Activated gamma-delta T cell treated with anti-CD3 and anti-CD28 coated beads, Interleukin-2, amount 50 U/mL, for 16 hours (primary cell): ENCODE data around the gene ANKFY1.

ENCODE experiments used
- DNase-seq: peaks from one replicate; pipeline ENCODE4 v3.0.0-alpha.2; 2020; ENCODE audit warnings: low read depth

ANKFY1 gene

DNA sequence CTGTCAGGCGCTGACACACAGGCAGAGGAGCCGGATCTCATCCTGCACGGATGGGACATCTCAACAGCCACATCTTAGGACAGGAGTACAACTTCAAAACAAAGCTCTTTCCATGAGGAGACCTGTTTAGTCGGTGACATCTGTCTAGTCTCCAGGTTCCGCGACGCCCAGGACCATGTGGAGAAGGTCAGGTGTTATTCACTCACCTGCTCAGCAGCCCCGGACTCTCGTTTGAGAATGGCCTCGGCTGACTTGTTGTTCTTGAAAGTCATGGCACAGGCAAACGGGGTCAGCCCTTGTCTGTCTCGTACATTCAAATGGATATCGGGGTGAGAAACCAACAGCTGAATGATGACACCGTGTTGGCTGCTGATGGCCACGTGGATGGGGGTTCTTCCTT, 85.1 kb downstream of the ANKFY1 start:
- DNase-seq: no peak

DNA sequence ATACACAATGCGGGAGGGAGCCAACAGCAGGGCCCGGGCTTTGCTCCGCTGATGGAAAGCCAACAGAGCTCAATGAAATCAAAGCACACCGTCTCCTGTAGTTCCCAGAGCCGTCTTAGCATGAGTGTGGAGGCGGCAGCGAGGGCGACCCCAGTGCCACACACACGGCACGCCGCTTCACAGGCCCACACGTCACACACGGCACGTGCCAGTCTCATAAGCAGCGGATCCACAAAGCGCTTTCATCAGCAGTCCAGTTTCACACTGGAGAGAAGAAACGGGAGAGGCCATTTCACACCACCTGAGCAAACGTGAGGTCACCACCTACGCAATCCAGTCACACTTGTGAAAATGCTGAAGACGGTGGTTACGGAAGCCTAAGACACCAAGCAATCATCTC, 86.0 kb downstream of the ANKFY1 start:
- DNase-seq: no peak

DNA sequence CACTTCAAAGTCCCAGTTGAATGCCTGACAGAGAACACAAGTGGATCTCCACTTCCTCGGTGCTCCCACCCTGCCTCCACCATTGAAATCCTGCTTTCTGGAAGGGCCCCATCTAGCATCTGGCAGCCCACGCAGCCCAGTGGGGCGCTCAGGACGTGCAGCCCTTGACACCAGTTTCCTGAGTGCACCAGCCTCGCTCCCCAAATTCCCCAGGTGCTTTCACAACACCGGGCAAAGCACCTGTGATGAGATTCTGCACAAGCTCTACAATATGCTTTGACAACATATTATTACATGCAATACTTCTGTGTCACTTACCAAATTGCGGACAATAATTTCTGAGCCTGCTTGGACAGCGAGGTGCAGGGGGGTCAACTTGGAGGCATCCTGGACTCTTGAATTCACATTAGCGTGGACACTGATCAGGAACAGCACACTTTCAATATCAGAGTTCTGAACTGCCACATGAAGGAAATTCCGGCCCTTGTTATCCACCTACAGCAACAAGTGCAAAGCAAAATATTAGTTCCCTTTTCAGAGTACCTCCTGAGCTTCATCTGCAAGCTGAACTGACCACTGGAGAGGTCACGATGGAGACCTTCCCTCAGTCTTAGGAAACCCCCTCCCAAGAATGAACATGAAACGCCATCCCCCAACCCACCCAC, 86.8 kb downstream of the ANKFY1 start:
- no peak for DNase-seq

DNA sequence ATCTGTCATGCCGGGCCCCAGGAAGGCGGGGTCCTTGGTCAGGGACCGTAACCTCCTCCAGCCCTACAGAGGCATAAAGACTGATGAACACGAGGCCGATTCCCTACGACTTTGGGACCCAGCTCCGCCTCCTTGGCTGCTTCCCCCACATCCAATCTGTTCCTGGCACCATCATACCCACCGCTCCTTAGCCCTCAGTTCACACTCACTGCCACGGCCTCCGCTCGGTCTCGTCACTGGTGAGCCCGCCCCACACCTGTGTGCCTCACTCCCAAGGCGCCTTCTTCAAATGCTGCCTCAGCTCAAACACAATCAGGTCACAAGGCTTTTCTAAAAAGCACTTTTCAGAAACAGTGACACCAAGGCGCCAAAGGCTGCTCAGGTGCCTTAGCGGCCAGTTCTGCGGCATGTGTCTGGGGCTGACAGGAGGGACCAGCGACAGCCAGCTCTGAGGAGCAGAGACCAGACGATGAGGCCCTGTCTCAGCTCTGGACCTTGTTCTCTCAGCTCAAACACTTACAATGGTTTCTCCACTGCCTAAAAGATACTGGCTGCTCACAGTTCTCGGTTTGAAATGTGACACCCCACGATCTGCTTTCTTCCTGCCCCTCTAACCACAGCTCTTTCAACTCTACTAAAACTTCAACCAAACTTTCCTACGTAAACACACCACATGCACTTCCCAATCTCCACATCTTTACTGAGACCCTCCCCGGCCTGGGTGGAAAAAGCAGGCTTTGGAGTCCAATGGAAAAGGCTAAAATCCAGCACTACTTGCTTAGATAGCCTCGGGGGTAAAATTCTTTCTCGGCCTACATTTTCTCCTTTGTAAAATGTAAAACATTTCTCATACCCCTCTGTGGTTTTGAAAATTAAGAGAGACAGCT, 87.6 kb downstream of the ANKFY1 start:
- no peak for DNase-seq

DNA sequence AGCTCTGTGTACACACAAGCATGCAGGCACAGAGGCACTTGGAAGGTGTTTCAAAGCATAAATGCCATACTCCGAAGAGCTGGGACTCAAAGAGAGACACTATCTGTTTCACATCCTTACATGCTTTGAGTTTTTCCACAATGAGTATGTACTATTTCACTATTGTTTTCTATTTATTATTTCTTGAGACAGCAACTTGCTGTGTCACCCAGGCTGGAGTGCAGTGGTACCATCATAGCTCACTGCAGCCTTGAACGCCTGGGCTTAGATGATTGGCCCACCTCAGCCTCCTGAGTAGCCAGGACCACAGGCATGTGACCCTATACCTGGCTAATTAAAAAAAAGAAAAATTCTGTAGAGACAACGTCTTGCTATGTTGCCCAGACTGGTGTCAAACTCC, 89.2 kb downstream of the ANKFY1 start:
- no peak for DNase-seq

DNA sequence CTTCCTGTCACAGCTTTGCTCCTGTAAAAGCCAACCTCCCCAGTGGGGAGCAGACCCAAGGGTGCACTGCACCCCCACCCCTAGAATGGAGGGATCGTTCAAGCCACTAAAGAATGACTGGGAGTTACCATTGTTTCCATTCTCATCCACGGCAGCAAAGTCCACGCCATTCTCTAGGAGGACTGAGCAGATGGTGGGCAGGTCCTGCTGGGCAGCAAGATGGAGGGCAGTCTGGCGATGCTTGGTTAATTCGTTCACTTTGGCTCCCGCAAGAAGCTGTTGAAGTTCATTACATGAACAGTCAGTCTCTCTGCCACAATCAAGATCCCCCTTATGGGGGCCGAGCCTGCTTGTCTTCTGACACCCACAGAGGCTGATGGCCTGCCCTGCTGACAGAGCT, 90.0 kb downstream of the ANKFY1 start:
- DNase-seq: no peak

DNA sequence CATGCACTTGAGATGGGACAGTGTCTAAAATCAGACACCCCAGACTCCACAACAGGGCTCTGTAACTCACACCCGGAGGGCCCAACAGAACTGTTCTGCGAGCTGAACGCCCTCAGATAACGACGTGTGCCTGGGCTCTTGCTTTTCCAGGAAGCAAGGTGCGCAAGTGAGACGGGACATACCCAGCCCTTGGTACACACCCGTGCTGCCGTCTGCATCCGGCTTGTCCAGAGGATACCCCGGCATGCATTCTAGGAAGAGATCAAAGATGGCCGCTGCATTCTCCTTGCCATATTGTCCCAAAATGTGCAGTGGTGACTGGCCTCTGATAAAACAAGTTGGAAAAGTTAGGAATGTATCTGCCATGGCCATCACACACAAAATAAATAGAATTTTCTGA, 91.4 kb downstream of the ANKFY1 start:
- no peak for DNase-seq

DNA sequence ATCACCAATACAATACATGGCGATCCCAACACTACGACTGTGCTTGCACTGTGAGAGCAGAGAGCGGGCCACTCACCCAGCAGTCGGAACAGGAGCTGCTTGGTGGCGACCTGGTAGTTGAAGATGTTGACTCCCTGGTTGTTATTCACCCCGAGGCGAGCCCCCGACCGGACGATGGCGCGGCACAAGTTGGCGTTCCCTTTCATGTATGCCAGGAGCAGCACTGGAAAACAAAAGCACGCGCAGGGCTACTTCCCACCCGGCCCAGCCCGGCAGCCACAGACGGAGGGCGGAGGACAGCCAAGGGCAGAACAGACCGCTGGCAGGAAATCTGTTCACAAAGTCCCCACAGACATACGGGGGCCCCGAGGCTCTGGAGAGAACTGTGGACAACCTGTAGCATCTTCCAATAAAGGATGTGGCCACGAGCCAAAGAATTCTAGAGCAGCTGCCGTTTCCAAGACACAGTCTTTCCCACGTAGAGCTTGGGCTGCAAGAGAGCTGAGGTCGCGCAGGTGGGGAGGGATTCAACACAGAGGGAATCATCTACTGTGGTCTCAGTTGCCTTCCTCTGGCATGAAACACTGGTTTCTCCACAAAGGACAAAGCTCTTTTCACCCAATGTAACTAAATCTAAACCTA, 93.0 kb downstream of the ANKFY1 start:
- no peak for DNase-seq

DNA sequence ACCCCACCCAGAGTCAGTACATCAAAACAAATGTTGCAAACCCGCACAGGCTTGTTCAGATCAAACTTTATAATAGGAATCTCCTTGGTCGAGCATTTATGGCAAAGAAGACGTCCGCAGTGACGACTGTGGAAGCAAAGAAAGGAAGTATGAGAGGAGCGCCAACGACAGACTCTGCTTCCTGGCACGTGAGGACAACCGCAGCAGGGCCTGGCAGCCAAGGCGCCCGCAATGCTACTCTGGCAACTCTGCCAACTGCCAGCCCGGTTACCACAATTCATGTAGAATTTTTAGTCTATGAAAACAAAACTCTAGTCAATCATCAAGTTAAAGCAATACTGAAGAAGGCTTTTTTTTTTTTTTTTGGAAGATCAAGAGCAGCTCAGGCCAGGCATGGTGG, 96.0 kb downstream of the ANKFY1 start:
- no peak for DNase-seq

DNA sequence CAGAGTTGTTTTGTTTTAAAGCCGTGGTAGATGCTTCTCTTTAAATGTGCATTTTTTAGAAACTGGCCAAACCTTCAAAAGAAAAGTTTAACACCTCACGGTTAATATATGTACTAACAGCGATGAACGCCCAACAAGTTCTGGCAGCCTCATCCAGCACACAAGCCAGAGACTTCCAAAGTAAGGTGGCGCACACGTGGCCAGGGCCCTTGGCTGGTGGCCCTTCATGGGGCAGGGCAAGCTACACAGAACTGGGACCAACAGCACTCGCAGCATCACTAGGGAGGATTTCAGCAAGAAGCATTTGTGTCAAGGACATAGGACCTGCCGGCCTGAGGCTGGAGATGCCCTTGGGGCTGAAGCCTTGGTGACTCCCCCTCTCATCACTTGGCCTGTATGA, 97.4 kb downstream of the ANKFY1 start:
- no peak for DNase-seq

DNA sequence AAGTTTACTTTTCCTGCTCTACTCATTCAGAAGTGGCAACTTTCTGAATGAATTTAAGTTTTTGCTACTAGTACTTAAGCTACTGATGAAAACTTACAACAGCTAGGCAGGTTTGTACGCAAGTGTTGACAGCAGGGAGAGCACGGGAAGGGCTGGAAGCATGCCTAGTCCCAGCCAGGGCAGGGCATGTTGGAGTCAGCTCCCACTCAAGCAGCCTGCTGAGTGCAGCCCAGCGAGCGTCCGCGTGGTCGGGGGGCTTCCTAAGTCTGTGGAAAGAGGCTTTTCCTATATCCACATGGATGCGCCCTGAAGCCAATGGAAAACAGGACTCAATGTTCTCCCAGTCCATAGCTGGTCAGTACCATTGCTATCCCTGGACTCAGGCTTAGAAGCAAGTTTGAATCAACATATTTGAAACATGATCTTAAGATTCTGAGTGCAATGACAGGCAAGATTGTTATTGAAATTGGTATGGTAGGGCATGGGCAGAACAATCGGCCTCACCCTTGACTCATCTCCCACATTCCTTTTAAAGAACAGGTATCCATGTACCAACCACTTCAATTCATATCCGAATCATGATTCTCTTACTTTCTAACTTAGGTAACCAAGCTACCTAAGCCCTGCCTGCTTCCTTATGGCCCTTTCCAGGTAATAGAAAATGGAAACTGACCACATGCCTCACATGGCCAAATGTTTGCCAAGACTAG, 98.3 kb downstream of the ANKFY1 start:
- DNase-seq: no peak

DNA sequence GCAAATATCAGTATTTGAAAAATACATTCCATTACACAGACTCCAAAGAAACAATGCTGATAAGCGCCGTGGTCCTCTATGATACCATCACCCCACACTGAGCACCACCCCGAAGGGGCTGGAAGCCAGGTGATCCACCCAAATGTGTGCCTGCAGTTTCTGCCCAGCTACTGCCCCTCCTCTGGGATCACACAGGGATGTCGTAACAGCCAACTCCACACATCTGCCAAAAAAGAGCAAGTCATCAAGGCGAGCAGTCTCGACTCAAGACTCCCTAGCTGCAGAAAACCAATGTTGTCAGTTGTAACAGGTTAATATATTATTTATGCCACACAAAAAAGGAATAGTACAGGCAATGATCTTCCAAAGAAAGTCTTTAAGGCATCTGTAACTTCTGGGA, 99.8 kb downstream of the ANKFY1 start:
- no peak for DNase-seq

DNA sequence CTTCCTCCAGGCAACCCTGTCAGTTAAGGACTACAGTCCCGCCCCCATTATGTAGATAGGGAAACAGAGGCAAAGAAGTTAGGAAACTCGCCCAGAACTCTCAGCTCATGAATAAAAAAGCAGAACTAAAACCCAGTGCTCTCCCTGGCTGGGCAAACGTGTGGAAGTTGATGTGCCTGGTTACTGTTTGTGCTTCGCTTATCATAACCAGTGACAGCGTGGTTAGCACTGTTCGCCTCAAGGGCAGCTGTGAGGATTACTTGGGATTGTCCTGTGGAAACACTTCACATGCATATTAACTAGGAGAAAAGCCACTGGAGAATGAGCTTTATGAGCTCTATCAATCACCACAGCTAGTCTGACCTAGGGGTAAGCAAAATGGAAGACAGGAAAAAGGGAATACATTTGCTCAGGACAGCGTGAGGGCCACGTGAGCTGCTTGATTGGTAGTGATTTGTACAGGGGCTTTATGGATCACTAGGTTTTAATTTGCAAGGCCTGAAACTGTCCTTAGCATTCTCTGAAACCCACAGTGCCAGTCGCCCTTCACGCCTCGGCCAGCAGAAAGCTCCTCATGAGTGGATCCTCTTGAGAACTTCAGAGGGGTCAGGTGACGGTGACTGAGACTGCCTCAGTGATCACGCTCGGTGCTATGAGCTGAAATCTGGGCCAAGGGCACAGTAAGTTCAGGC, 100.9 kb downstream of the ANKFY1 start:
- no peak for DNase-seq

DNA sequence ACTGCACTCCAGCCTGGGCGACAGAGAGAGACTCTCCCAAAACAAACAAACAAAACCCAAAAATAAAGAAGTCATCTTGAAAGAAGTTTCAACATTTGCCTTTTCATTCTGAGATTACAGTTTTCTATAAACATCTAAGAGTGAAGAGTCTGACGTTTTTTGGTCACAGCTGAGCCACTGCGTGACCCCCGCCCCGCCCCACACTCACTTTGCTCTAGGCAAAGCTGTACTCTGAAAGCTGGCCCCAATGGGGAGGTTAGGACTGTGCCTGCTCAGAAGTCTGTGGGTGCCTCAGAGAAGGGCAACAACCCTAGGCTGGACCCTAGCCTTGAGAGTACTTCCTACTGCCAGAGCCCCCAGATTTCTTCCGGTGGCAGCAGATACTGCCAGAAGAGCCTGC, 101.5 kb downstream of the ANKFY1 start:
- DNase-seq: no peak

DNA sequence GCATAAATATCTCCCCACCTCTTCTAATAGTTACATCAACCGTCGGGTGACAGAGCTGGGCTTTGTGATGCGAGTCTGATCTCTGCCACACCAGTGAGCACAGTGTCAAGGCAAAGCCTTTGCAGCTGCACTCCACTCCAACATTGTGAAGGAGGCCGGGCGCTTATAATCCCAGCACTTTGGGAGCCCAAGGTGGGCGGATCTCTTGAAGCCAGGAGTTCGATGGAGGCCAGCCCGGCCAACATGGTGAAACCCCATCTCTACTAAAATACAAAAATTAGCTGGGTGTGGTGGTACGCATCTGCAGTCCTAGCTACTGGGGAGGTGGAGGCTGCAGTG, 101.8 kb downstream of the ANKFY1 start:
- no peak for DNase-seq

DNA sequence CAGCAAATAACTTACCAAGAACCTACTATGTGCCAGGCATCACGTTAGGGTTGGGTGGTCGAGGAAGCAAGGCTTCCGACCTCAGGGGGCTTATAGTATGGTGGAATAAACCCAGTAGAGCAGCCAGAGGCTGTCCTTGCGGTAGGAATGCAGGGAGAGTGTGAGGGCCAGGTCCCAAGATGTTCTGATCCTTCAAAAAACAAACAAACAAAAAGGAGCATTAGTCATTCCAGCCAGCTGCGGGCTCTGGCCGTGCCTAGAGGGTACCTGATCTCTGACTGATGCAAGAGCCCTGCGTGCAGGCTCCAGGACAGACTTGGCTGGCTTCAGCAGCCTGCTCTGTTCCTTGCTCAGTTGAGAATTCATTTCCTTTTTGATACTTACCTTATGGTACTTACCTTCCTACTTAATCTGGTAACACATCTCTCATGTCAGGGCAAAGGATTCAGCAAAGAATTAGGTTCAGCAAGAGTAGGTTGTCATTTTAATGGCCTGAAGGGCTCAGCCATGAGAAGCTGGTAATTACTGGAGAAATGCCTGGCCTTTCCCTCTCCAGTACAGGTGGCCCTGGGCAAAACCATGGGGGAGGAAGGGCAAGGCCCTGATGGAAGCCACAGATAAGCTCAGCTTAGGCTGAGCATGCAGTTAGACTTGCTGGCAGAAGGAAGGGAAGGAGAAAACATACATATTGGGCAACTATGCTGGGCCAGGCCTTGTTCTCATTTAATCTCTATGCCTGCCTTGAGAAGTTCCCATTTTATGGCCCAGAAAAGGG, 102.4 kb downstream of the ANKFY1 start:
- no peak for DNase-seq

DNA sequence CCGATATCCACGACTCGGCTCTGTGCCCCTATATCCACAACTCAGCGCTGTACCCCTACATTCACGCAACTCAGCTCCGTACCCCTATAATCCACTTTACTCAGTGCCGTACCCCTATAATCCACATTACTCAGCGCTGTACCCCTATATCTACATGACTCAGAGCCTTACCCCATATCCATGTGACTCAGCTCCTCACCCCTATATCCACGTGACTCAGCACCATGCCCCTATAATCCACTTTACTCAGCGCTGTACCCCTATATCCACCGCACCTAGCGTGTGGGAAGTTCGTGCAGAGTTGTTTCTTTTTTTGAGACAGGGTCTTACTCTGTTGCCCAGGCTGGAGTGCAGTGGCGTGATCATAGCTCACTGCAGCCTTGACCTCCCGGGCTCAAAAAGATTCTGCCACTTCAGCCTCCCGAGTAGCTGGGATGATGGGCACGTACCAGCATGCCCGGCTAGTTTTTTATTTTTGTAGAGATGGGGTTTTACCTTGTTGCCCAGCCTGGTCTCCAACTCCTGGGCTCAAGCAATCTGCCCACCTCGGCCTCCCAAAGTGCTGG, 103.4 kb downstream of the ANKFY1 start:
- no peak for DNase-seq

DNA sequence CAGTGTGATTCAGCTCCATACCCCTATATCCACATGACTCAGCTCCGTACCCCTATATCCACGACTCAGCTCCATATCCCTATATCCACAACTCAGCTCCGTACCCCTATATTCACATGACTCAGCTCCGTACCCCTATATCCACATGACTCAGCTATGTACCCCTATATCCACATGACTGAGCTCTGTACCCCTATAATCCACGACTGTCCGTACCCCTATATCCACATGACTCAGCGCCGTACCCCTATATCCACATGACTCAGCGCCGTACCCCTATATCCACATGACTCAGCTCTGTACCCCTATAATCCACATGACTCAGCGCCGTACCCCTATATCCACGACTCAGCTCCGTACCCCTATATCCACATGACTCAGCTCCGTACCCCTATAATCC, 104.0 kb downstream of the ANKFY1 start:
- DNase-seq: no peak

DNA sequence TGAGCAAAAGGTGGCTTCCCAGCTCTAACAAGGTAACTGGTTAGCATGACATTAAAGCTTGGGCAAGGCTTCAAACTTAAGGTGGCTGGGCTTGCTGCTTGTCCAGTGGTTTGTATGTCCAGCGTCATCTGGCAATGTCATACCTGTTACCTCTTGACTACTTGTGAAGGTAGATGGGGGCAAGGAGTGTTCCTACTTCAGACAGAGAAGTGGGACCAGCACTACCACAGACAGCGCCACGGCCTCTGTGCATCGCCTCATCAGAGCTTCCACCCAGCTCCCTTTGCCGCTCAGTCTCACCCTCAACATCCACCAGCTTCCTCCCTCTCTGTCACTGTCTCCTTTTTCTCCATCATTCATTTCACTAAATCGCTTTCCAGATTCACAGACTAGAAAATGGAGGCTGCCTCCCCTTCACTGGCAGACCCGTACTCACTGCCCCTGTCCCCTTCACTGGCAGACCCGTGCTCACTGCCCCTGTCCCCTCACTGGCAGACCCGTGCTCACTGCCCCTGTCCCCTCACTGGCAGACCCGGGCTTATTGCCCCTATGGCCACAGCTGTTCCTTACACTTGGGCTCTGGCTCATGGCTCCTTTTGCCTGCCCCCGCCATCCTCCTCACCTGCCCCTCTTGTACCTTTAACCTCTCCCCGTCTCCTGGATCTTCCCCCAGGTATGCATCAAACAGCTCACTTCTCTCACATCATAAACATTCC, 106.0 kb downstream of the ANKFY1 start:
- DNase-seq: no peak

DNA sequence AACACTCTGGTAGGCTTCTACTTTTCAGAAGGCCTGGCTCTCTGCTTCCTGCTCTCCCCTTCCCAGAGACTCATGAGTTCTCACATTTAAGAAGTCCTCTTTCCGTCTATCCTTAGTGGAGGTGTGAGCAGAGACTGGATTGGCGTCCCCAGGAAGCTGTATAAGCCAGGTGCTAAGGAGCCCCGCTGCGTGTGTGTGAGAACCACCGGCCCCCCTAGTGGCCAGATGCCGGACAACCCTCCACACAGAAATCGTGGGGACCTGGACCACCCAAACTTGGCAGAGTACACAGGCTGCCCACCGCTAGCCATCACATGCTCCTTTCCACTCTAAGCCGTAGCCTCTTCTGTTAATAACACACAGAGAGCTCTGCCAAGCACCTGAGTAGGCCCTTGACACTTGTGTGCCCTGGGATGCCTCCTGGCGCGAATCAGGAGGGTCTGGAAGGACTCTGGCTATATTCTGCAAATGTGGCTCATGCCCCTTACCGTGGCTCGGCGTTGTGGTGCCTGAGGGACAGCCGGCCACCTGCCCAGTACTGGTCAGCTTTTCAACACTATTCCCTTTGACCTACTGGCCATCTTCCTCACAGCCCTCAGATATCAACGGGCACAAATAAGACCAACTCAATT, 106.9 kb downstream of the ANKFY1 start:
- DNase-seq: no peak
